Measurements from ENCODE around the gene UMPS.

DNA sequence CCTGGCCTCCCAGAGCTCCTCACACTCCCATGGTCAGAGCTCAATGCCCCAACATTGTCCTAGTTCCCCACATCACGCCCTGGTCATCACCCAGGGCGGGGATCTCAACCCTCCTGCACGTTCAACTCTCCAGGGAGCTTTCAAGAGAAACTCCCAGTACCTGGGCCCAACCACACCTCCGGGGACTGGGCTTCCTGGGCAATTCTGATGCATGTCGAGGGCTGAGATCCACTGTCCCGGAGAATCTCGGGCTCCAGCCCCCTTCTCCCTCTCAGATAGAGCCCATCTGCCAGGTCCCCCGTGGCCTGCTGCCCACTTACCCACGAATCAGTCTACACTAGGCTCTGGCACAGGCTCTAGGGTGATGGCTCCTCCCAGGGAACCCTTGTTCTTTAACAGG lies 39.2 kb downstream of the UMPS start:
- TF ChIP-seq, protein P1, sequence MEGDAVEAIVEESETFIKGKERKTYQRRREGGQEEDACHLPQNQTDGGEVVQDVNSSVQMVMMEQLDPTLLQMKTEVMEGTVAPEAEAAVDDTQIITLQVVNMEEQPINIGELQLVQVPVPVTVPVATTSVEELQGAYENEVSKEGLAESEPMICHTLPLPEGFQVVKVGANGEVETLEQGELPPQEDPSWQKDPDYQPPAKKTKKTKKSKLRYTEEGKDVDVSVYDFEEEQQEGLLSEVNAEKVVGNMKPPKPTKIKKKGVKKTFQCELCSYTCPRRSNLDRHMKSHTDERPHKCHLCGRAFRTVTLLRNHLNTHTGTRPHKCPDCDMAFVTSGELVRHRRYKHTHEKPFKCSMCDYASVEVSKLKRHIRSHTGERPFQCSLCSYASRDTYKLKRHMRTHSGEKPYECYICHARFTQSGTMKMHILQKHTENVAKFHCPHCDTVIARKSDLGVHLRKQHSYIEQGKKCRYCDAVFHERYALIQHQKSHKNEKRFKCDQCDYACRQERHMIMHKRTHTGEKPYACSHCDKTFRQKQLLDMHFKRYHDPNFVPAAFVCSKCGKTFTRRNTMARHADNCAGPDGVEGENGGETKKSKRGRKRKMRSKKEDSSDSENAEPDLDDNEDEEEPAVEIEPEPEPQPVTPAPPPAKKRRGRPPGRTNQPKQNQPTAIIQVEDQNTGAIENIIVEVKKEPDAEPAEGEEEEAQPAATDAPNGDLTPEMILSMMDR (IDR thresholded peaks at IDR 0.05), result no peak
- TF ChIP-seq POLR2A (IDR thresholded peaks at IDR 0.05), result no peak

Measured in esophagus squamous epithelium (tissue), 4 donors.